Measurements from ENCODE around the gene EPHB2. TPM values are rescaled to one million over a fixed set of nuclear protein-coding genes. Genes with fewer than 3 reads are reported as not detected.

The EPHB2 gene
- total and polyA plus RNA-seq, 2 donors from 2014 or later: 3.0 to 9.5 TPM

- Histone ChIP-seq H3K9ac (ENCODE audit: low read length in 3 of 3) (no peak overlapping the region), H3K27me3 (ENCODE audit: control insufficient read depth, insufficient read depth, low read length) (no peaks in the 10 kb centered on the region), H3K27ac (ENCODE audit: low read depth in 2 of 2, low read length in 2 of 2) (no peak overlapping the region), H3K4me1 (ENCODE audit: control insufficient read depth in 2 of 3, insufficient read depth in 2 of 3, low read depth in 1 of 3, low read length in 3 of 3) (no peaks in the 10 kb centered on the region), H3K36me3 (ENCODE audit: control insufficient read depth in 2 of 3, insufficient read depth in 3 of 3, low read length in 3 of 3) (no peaks in the 10 kb centered on the region), H3K9me3 (ENCODE audit: control insufficient read depth in 2 of 3, insufficient read depth in 1 of 3, low read length in 3 of 3) (no peaks in the 10 kb centered on the region), H3K4me3 (ENCODE audit: low read length in 3 of 3) (no peak overlapping the region)
- DNase-seq: no peak
- FAIRE-seq: no peak
- intact Hi-C loops (cut with DNase I): no loop called here
- TF ChIP-seq, protein P1, sequence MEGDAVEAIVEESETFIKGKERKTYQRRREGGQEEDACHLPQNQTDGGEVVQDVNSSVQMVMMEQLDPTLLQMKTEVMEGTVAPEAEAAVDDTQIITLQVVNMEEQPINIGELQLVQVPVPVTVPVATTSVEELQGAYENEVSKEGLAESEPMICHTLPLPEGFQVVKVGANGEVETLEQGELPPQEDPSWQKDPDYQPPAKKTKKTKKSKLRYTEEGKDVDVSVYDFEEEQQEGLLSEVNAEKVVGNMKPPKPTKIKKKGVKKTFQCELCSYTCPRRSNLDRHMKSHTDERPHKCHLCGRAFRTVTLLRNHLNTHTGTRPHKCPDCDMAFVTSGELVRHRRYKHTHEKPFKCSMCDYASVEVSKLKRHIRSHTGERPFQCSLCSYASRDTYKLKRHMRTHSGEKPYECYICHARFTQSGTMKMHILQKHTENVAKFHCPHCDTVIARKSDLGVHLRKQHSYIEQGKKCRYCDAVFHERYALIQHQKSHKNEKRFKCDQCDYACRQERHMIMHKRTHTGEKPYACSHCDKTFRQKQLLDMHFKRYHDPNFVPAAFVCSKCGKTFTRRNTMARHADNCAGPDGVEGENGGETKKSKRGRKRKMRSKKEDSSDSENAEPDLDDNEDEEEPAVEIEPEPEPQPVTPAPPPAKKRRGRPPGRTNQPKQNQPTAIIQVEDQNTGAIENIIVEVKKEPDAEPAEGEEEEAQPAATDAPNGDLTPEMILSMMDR (IDR thresholded peaks at IDR 0.05; ENCODE audit: borderline replicate concordance, extremely low read depth, insufficient read depth): no peak
Measured at GRCh38 chr1:22804406-22804805, 93.8 kb downstream of the EPHB2 start.

GRCh38 chr1:22804969-22805671 is 94.5 kb downstream of the EPHB2 start:
- intact Hi-C loops (cut with DNase I): no loop called here
- no peak for DNase-seq

DNA sequence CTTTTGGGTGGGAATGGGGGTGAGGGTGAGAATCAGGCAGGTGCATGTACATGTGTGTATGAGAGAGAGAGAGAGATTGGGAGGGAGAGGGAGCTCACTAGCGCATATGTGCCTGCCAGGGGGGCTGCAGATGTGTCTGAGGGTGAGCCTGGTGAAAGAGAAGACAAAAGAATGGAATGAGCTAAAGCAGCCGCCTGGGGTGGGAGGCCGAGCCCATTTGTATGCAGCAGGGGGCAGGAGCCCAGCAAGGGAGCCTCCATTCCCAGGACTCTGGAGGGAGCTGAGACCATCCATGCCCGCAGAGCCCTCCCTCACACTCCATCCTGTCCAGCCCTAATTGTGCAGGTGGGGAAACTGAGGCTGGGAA is 95.0 kb downstream of the EPHB2 start:
- no peaks in the 10 kb centered on the region for H3K9me3 ChIP-seq (ENCODE audit: control insufficient read depth in 2 of 3, insufficient read depth in 1 of 3, low read length in 3 of 3)
- TF ChIP-seq, protein P1 (IDR thresholded peaks at IDR 0.05; ENCODE audit: borderline replicate concordance, extremely low read depth, insufficient read depth): no peak
- no peak overlapping the region for H3K9ac ChIP-seq (ENCODE audit: low read length in 3 of 3)
- H3K4me1 ChIP-seq (ENCODE audit: control insufficient read depth in 2 of 3, insufficient read depth in 2 of 3, low read depth in 1 of 3, low read length in 3 of 3): no peaks in the 10 kb centered on the region
- no peak overlapping the region for H3K27ac ChIP-seq (ENCODE audit: low read depth in 2 of 2, low read length in 2 of 2)
- no peaks in the 10 kb centered on the region for H3K36me3 ChIP-seq (ENCODE audit: control insufficient read depth in 2 of 3, insufficient read depth in 3 of 3, low read length in 3 of 3)
- no peak overlapping the region for H3K4me3 ChIP-seq (ENCODE audit: low read length in 3 of 3)
- FAIRE-seq (no peak), DNase-seq (no peak)
- intact Hi-C loops (cut with DNase I): no loop called here
- H3K27me3 ChIP-seq (ENCODE audit: control insufficient read depth, insufficient read depth, low read length): no peaks in the 10 kb centered on the region

More at GRCh38 chr1:22804969-22805671, 94.5 kb downstream of the EPHB2 start:
- no peaks in the 10 kb centered on the region for H3K4me1 ChIP-seq (ENCODE audit: control insufficient read depth in 2 of 3, insufficient read depth in 2 of 3, low read depth in 1 of 3, low read length in 3 of 3)
- H3K9ac ChIP-seq (ENCODE audit: low read length in 3 of 3): no peak overlapping the region
- no peak overlapping the region for H3K4me3 ChIP-seq (ENCODE audit: low read length in 3 of 3)
- no peaks in the 10 kb centered on the region for H3K9me3 ChIP-seq (ENCODE audit: control insufficient read depth in 2 of 3, insufficient read depth in 1 of 3, low read length in 3 of 3)
- no peak for FAIRE-seq
- no peak overlapping the region for H3K27ac ChIP-seq (ENCODE audit: low read depth in 2 of 2, low read length in 2 of 2)
- no peaks in the 10 kb centered on the region for H3K36me3 ChIP-seq (ENCODE audit: control insufficient read depth in 2 of 3, insufficient read depth in 3 of 3, low read length in 3 of 3)
- H3K27me3 ChIP-seq (ENCODE audit: control insufficient read depth, insufficient read depth, low read length): no peaks in the 10 kb centered on the region
- TF ChIP-seq, protein P1 (IDR thresholded peaks at IDR 0.05; ENCODE audit: borderline replicate concordance, extremely low read depth, insufficient read depth): no peak

DNA sequence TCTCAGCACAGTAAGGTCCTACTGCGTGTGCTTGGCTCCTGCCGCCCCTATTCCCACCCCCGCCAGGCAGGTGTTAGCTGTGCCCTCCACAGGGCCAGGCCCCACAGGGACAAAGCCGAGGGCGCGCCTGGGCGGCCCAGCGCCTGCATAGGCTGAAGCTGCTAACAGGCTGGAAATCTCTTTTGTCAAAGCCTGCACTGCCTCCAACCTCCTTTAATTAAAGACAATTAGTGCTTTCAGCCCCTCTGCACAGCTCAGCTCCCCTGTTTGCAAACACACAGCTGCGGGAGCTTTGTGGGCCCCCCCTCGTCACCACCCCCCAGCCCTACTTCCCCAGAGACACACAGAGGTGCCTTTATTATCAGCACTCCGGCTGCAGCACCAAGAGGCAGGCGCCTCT is 95.9 kb downstream of the EPHB2 start:
- Histone ChIP-seq H3K9me3 (ENCODE audit: control insufficient read depth in 2 of 3, insufficient read depth in 1 of 3, low read length in 3 of 3) (no peaks in the 10 kb centered on the region), H3K9ac (ENCODE audit: low read length in 3 of 3) (no peak overlapping the region), H3K27ac (ENCODE audit: low read depth in 2 of 2, low read length in 2 of 2) (no peak overlapping the region), H3K36me3 (ENCODE audit: control insufficient read depth in 2 of 3, insufficient read depth in 3 of 3, low read length in 3 of 3) (no peaks in the 10 kb centered on the region), H3K4me1 (ENCODE audit: control insufficient read depth in 2 of 3, insufficient read depth in 2 of 3, low read depth in 1 of 3, low read length in 3 of 3) (no peaks in the 10 kb centered on the region), H3K4me3 (ENCODE audit: low read length in 3 of 3) (no peak overlapping the region), H3K27me3 (ENCODE audit: control insufficient read depth, insufficient read depth, low read length) (no peaks in the 10 kb centered on the region)
- TF ChIP-seq, protein P1 (IDR thresholded peaks at IDR 0.05; ENCODE audit: borderline replicate concordance, extremely low read depth, insufficient read depth): no peak
- FAIRE-seq: no peak
- no peak for DNase-seq
- intact Hi-C loops (cut with DNase I): no loop called here

Data from kidney (tissue), 14 donors.